HG03354 (cell line): ENCODE results near the gene SLC39A7.

Source experiments
- ATAC-seq: cut with Tn5 transposase; IDR thresholded peaks from one replicate; pipeline ENCODE4 v1.9.1; 2021; ENCODE audit warnings: mild to moderate bottlenecking; ENCODE audit not compliant: unreplicated experiment, poor library complexity, severe bottlenecking

Gene SLC39A7

DNA sequence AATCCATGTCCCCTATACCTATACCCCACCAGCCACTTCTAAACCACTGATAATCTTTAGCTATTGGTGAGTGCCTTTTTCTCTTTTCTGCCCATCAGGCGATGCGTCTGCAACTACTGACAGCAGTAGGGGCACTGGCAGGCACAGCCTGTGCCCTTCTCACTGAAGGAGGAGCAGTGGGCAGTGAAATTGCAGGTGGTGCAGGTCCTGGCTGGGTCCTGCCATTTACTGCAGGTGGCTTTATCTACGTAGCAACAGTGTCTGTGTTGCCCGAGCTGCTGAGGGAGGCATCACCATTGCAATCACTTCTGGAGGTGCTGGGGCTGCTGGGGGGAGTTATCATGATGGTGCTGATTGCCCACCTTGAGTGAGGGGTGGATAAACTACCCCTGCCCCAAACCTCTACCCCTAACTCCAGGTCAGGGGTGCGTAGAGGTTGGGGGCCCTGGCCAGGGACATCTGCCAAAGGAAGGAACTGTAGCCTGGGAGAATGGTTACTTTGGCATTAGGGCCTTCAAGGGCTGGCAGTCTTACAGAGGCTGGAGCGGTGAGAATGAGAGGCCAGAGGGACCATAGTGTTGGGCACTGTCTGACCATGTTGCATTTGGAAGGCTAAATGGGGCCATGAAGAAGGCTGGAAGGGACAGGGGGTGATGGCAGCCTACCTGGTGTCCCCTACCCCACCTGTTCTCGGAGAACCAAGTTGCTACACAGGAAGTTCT is 2.9 kb downstream of the SLC39A7 start:
- ATAC-seq, result no peak

DNA sequence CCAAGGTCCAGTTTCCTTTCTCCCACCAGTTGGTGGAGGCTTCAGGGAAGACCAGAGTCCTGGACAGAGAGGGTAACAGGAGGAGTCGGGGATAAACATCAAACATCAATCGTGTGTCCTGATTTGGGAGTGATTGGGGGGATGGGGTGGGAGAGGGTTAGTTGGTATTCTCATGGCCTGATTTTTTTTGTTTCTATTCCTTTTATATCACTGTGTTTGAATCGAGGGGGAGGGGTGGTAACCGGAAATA is 3.4 kb downstream of the SLC39A7 start:
- ATAC-seq, result no peak

DNA sequence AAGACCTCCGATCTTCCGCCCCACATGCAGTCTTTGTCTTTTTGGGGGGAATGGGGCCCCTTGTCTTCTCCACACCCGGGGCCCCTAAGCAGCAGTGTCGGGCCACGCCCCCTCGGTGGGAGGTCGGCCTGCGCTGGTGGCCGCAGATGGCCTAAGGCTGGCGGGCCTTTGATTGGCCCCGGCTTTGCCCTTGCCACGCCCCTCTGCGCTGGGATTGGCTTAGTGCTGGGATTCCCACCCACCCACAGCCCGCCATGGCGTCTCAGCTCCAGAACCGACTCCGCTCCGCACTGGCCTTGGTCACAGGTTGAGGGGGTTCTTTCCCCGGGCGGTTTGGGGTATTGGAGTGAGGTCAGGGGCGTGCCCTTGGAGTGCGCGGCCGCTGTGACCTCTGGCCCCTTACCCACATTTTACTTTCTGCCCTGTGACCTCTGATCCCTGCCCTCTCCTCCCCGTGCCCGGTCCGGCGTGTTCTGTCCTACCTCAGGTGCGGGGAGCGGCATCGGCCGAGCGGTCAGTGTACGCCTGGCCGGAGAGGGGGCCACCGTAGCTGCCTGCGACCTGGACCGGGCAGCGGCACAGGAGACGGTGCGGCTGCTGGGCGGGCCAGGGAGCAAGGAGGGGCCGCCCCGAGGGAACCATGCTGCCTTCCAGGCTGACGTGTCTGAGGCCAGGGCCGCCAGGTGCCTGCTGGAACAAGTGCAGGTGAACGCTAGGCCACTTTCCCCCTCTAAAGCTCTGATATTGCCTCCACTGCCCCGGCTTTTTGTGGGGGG is 3.9 kb downstream of the SLC39A7 start, which contains the start of gene HSD17B8:
HSD17B8 (plus strand) TSS at position 241 of the 776 bp plus-strand sequence; CDS start at position 255, 14 bp downstream.
- ATAC-seq, result peak; percentile 51

DNA sequence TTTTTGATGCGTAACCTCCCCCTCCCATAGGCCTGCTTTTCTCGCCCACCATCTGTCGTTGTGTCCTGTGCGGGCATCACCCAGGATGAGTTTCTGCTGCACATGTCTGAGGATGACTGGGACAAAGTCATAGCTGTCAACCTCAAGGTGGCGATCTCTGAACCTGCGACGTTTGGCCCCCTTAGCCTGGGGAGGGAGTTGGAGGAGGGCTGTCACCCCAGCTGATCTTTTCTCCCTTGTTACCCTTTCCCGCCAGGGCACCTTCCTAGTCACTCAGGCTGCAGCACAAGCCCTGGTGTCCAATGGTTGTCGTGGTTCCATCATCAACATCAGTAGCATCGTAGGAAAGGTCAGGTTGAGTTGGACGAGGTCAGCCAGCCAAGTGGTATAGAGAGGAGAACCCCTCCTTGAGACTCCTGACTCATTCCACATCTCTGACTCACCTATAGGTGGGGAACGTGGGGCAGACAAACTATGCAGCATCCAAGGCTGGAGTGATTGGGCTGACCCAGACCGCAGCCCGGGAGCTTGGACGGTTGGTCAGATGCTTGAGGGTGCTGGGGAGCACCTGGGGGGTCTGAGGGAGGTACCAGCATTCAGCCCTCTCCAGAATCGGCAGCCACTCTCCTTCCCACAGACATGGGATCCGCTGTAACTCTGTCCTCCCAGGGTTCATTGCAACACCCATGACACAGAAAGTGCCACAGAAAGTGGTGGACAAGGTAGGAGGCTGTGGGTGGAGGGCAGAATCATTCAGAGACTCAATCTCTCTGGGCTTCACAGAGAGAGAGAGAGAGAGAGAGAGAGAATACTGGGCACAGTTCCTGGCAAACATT is 4.7 kb downstream of the SLC39A7 start:
- no peak for ATAC-seq

DNA sequence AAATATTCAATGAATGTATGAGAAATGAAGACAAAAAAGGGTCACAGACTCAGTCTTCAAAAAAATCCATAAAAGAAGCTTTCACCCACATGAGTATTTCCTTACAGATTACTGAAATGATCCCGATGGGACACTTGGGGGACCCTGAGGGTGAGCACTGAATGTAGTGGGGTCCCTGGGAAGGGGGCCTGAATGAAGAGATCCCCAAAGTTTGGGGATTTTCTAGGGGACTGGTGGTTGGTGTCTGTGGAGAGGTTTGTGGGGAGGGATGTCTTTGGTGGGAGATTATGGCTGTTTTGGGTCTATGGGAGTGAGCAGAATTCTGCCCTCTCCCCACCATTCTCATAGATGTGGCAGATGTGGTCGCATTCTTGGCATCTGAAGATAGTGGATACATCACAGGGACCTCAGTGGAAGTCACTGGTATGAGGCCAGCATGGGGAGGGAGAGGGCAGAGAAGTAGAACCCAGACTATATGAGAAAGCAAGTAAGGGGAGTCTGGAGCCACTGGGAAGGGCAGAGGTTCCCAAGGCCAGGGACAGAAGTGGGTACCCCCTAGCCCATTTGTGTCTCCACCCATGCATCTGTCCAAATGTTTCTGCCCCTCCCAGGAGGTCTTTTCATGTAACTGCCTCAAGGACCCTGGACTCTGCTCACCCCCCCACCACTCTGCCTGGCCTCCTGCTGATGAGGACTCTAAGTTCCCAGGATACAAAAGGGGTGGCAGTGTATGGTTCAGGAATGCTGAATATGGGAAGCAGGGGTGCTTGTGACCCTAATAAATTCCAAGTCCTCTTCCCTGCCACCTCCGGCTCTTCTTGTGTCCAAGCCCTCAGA is 5.6 kb downstream of the SLC39A7 start:
- no peak for ATAC-seq

DNA sequence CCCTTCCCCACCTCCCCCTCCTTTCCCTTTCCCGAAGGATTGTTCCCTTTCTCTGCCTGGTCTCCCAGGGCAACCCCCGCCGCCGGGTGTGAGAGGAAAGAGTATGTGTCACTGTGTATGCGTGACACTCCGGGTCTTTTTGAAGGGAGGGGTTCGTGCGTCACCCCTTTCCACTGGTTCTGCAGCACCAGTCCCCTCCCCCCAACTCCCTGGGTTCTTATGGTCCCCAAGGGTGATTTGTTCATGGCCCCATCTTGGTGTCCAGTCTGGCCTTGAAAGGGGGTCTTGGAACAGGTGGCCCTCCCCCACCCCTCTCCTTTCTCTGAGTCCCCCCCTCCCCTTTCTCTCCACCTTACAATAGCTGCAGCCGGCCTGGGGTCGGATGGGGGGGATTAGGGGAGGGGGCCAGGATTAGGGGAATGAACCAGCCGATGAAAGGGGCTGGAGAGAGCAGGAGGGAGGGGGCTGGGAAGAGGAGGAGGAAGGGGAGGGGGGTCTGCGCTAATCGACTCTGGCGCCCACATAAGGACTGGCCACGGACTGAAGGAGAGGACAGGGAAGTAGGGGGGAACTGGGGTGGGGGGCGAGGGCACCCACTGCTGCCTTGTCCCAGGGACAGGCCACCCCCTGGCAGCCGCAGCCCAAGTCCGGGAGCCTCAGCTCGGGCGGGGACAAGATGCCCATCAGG is 6.3 kb downstream of the SLC39A7 start:
- no peak for ATAC-seq

DNA sequence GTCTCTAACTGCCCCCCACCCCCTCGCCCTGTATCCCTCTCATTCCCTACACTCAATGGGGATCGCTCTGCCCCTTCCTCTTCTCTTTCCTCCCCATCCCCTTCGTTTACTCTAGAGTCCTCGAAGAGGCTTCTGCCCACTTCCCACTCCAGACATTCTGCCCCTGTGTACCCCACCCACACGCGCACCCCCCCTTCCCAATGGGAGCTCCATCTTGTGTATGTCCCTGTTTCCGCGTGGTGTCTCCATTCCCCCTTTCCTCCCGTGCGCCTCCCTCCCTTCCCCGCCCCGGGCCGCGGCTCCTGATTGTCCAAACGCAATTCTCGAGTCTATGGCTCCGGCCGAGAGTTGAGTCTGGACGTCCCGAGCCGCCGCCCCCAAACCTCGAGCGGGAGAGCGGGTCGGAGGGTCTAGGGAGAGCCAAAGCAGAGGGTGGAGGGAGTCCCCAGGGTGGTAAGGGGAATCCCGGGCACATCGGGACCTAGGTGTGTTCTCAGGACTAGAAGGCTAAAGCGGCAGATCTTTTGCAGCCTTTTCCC is 7.0 kb downstream of the SLC39A7 start:
- no peak for ATAC-seq

DNA sequence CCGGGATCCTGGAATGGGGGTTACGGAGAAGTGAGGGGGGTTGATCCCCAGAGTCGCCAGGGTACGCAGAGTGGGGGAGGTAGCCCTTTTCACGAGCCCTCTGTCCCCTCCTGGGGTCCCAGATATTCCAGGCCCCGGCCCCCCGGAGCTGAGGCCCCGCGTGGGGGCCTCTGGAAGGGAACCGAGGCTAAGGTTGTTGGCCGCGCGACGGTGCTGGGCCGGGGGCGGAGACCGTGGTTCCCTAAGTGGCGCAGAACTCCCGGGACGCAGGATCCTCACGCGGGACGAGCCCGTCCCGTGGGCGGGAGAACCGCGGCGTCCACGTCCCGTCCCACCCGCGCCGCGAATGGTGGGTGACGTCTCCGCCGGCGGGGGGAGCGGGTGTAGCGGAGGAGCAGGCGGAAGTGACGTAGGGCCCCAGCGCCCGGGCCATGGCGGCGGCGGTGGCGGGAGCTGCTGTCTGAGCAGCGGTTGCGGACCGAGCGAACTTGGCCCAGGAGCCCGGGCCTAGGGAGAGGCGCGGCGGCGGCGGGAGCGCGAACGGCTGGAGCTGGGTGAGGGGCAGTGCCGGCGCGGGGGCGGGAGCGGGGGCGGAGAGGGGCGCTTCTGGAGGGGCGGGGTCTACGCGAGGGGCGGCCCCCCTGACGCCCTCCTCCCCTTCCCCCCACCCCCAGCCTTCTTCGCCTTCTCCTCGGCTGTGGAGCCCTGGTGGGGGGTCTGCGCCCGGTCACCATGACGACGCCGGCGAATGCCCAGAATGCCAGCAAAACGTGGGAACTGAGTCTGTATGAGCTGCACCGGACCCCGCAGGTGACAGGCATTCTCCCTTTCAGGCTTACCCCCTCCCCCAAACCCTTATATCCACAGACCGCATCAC is 7.7 kb downstream of the SLC39A7 start, which contains the start of gene RING1:
RING1 (plus strand) TSS at position 410 of the 877 bp plus-strand sequence; CDS start at position 733, 323 bp downstream.
- ATAC-seq, result peak; percentile 57

DNA sequence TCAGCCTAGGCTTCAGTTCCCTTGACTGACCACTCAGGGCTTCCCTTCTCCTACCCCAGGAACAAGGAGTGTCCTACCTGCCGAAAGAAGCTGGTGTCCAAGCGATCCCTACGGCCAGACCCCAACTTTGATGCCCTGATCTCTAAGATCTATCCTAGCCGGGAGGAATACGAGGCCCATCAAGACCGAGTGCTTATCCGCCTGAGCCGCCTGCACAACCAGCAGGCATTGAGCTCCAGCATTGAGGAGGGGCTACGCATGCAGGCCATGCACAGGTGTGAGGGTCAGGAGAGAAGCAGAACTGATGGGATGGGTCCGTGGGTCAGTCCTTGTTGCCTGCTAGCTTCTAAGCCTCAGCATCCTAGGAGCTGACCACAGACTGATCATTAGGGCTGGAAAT is 9.2 kb downstream of the SLC39A7 start:
- no peak for ATAC-seq

DNA sequence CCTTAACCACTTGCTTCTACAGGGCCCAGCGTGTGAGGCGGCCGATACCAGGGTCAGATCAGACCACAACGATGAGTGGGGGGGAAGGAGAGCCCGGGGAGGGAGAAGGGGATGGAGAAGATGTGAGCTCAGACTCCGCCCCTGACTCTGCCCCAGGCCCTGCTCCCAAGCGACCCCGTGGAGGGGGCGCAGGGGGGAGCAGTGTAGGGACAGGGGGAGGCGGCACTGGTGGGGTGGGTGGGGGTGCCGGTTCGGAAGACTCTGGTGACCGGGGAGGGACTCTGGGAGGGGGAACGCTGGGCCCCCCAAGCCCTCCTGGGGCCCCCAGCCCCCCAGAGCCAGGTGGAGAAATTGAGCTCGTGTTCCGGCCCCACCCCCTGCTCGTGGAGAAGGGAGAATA is 10.5 kb downstream of the SLC39A7 start:
- no peak for ATAC-seq

DNA sequence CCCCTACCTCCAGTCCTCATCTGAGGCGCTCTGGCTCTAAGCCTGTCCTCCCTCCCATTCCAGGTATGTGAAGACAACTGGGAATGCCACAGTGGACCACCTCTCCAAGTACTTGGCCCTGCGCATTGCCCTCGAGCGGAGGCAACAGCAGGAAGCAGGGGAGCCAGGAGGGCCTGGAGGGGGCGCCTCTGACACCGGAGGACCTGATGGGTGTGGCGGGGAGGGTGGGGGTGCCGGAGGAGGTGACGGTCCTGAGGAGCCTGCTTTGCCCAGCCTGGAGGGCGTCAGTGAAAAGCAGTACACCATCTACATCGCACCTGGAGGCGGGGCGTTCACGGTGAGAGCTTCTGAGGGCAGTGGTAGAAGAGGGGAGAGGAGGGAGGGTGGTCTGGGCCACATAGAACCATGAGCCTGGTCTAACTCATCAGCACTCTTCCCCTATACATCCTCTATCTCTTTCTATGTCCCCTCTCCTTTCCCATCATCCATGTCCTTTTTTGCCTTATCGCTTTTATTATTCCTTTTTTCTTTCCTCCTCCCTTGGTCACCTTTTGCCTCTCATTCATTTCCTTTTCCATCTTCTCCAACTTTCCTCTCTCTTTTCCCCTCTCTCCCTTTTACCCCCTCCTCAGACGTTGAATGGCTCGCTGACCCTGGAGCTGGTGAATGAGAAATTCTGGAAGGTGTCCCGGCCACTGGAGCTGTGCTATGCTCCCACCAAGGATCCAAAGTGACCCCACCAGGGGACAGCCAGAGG is 11.2 kb downstream of the SLC39A7 start:
- no peak for ATAC-seq

DNA sequence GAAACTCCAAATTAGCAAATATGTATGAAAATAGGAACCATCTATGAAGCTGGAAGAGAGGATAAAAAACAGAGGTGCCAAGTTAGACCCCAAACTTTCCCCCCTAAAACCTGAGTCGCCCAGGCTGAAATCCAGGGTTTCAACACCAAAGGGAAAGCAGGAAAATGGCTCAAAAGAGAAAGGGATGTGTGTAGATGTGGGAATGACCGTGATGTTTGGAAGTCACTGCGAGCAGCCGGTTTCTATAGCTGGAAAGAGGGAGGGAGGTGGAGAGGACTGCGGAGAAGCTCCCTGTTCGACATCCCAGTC is 12.1 kb downstream of the SLC39A7 start:
- no peak for ATAC-seq

DNA sequence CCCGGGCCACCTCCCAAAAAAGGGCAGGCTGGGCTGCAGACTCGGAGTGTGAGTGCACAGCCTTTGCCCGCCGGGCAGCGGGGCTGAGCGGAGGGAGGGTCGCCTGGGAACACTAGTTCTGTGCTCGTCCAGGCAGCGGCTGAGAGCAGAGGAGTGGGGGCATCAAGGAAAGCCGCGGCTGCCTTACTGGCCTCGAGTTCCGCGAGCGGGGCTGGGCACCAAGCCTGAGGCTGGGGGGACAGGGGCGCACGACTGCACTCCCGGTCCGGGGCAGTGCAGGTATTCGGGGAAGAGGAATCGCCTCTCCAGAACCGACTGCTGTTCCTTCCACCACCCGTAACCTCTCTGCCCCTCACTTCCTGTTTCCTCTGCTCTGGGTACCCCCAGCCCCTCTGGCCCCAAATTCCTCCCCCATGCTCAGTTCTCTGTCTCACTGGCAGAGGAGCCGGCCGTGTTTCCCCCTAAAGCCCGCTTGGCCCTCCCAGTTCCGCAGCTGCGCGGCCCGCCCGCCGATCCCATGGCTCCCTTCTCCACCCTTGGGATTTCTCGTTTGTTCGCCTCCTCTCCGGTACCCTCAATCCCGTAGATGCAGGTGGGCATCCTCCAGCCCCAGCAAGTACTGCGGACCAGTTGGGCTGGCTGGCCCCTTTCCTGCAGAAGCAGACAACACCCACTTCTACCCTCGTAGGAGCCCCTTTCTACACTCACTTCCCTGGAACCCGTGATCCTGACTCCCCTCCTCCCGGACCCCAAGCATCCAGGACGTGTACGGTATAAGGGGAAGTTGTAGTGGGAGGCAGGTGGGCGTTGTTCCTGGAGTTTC is 12.7 kb downstream of the SLC39A7 start:
- ATAC-seq, result no peak

DNA sequence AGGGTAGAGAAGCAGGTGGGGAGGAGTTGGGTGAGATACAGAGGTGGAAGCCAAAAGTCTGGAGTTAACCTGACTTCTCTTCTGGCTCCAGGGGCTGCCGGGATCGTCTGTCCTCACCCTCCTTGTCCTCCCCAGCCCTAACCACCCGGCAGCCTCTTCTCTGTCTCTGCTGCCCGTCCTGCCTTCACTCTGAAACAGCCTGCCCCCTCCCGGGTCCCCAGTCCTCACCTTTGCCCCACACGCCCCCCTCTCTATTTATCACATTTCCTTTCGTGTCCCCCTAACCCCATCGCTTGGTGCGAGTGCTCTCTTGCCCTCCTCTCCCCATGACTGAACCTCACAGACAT is 13.3 kb downstream of the SLC39A7 start:
- no peak for ATAC-seq

DNA sequence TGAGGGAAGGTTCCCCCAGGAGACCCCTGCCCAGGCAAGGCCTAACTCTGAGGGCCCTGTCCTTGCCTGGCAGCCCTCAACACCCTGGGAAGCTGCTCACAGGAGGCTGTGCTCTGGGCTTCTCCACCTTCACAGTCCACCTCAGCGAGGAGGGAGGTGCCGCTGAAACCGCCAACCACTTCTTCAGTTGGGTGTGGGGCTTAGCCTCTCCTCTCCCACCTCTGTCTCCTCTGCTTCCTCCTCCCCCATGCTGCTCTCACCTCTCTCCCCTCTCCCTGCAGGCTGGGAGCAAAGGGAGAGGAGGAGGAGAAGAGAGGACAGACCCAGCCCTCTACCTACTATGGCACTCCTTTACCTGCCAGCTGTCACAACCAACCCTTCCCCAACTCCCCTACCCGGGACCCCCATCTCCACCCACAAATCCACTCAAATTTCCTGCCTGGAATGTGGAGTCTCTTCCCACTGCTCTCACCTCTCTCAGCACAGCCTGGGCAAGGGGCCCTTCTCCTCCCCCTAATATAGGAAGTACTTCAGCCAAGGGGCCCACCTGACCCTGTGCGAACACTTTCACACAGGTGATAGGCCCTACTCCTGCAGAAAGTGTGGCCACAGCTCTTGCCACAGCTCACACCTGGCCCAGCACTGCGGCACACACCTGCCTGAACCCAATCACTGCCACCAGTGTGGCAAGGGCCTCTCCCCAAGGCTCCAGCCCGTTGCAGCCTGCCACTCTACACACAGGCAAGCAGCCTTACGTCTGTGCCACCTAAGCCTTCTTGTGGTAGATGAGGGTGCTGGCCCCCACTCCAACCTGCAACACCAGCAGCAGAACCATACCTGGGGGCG is 14.8 kb downstream of the SLC39A7 start:
- ATAC-seq, result no peak

DNA sequence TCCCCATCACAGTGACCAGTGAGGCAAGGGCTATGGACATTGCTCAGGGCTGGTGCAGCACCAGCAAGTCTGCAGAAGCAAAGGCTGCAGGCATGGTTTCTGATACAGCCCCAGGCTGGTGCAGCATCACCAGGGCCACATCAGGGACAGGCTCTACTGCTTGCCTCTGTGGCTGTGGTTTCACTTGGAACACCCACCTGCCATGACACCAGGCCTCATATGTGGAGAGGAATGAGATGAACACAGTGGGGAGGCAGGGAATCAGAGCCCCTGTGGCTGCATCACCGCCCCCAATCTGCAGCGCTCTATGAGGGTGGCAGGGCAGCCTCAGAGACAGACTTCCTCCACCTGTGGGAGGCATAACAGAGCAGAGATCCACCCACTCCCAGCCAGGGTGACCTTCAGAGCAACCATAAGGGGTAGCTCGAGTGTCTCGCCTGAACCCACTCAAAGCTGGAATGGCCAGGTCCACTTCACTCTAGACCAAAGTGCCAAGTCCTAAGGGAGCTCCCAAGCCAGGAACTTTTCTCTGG is 15.5 kb downstream of the SLC39A7 start:
- no peak for ATAC-seq
